Thyroid gland (tissue), 4 donors: ENCODE data around the gene ELP5.

Experiments
- POLR2A ChIP-seq, 2 donors: fragments of 450-650 bp; IDR thresholded peaks; one replicate each; pipeline ENCODE4 v1.6.1; 2017; ENCODE audit warnings: antibody characterized with exemption in 2 of 2, mild to moderate bottlenecking in 2 of 2, moderate library complexity in 1 of 2
- TF ChIP-seq, protein P1 (sequence below), 6 experiments: fragments of 200-600 bp in 3 of 6; fragments of 450-650 bp in 3 of 6; sonication (generic) in 3 of 6; IDR thresholded peaks; one replicate each; pipeline ENCODE4 v1.5.1; 2016 to 2019; ENCODE audit warnings: antibody characterized with exemption in 6 of 6, mild to moderate bottlenecking in 2 of 6, inconsistent platforms in 1 of 6, moderate library complexity in 1 of 6

DNA sequence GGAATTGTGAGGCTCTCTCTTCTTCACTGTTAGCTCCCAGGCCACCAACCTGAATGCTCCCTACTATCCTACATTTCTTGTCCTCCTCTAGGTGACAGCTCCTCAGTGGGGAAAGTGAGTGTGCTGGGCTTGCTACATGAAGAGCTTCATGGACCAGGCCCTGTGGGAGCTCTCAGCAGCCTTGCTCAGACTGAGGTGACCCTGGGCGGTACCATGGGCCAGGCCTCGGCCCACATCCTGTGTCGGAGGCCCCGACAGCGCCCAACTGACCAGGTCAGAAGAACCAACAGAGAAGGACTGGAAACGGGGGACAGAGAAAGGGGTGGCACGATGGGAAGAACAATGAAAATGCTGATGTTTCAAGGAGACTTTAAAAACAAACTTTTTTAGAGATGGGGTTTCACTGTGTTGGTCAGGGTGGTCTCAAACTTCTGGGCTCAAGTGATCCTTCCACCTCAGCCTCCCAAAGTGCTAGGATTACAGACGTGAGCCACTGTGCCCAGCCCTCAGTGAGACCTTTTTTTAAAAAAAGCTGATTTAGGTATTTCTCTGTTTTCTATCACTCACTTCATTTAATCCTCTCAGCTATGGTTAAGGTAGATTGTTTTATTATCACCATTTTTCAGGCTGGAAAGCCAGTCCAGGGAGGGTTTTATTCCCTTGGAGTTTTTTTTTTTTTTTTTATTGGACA, 4.9 kb downstream of the ELP5 start:
- TF ChIP-seq POLR2A (IDR thresholded peaks at IDR 0.05) = no peak
- TF ChIP-seq, protein P1, sequence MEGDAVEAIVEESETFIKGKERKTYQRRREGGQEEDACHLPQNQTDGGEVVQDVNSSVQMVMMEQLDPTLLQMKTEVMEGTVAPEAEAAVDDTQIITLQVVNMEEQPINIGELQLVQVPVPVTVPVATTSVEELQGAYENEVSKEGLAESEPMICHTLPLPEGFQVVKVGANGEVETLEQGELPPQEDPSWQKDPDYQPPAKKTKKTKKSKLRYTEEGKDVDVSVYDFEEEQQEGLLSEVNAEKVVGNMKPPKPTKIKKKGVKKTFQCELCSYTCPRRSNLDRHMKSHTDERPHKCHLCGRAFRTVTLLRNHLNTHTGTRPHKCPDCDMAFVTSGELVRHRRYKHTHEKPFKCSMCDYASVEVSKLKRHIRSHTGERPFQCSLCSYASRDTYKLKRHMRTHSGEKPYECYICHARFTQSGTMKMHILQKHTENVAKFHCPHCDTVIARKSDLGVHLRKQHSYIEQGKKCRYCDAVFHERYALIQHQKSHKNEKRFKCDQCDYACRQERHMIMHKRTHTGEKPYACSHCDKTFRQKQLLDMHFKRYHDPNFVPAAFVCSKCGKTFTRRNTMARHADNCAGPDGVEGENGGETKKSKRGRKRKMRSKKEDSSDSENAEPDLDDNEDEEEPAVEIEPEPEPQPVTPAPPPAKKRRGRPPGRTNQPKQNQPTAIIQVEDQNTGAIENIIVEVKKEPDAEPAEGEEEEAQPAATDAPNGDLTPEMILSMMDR (IDR thresholded peaks at IDR 0.05) = no peak
